KMS-11 (cell line): ENCODE results near the gene SPSB3.

ENCODE experiments used
- H2AFZ ChIP-seq: fragments of 200-600 bp; sonication (generic); 2 replicates; pipeline ENCODE4 v1.6.1; 2016; ENCODE audit warnings: antibody characterized with exemption, mixed run types, low read depth
- H3K27ac ChIP-seq: fragments of 200-600 bp; sonication (generic); 2 replicates; pipeline ENCODE4 v1.6.1; 2016; ENCODE audit warnings: mild to moderate bottlenecking, mixed run types
- H3K27me3 ChIP-seq: fragments of 200-600 bp; sonication (generic); 2 replicates; pipeline ENCODE4 v1.6.1; 2017; ENCODE audit warnings: mild to moderate bottlenecking, low read depth, mixed run types, moderate library complexity; ENCODE audit not compliant: insufficient read depth
- H3K36me3 ChIP-seq: fragments of 200-600 bp; sonication (generic); 2 replicates; pipeline ENCODE4 v1.6.1; 2017; ENCODE audit warnings: mild to moderate bottlenecking, mixed run types; ENCODE audit not compliant: insufficient read depth
- H3K4me1 ChIP-seq: fragments of 200-600 bp; sonication (generic); 2 replicates; pipeline ENCODE4 v1.6.1; 2016; ENCODE audit warnings: mild to moderate bottlenecking, low read depth, mixed run types; ENCODE audit not compliant: poor library complexity, severe bottlenecking
- H3K4me2 ChIP-seq: fragments of 200-600 bp; sonication (generic); 2 replicates; pipeline ENCODE4 v1.7.0; 2016; ENCODE audit warnings: mild to moderate bottlenecking, mixed run types
- H3K4me3 ChIP-seq: fragments of 200-600 bp; sonication (generic); IDR thresholded peaks from 2 replicates; pipeline ENCODE4 v1.6.1; 2017; ENCODE audit warnings: low read depth, low read length, mixed read lengths; ENCODE audit not compliant: insufficient read depth
- H3K79me2 ChIP-seq: fragments of 200-600 bp; sonication (generic); 2 replicates; pipeline ENCODE4 v1.6.1; 2016; ENCODE audit warnings: low read depth, mixed run types; ENCODE audit not compliant: insufficient read depth
- H3K9ac ChIP-seq: fragments of 200-600 bp; sonication (generic); 2 replicates; pipeline ENCODE4 v1.6.1; 2016; ENCODE audit warnings: mild to moderate bottlenecking, mixed run types
- H4K20me1 ChIP-seq: fragments of 200-600 bp; sonication (generic); 2 replicates; pipeline ENCODE4 v1.6.1; 2016; ENCODE audit warnings: mild to moderate bottlenecking, mixed run types; ENCODE audit not compliant: insufficient read depth
- CTCF ChIP-seq: fragments of 200-600 bp; sonication (generic); conservative IDR thresholded peaks from 2 replicates; pipeline ENCODE4 v1.6.1; 2017; ENCODE audit warnings: low read depth, mild to moderate bottlenecking, antibody characterized with exemption, low read length, moderate library complexity, mixed read lengths

Gene SPSB3

GRCh38 chr16:1772362-1772907 lies 9.9 kb downstream of the SPSB3 start, which contains the start of gene EME2:
Gene EME2 (plus strand): TSS chr16:1772810. CDS start chr16:1773228, 418 bp downstream.
- TF ChIP-seq CTCF = no peak; the same call in 1 of the 2 replicates
- Histone ChIP-seq H3K4me1 (peaks cover 19% of the 10 kb centered on the region), H4K20me1 (no peaks in the 10 kb centered on the region), H3K9ac (peak within 1 kb of the TSS; percentile 89), H3K4me2 (peak within 1 kb of the TSS; percentile 99), H2AFZ (peak within 1 kb of the TSS; percentile 67), H3K27me3 (no peaks in the 10 kb centered on the region), H3K4me3 (no peak within 1 kb of the TSS), H3K27ac (peak within 1 kb of the TSS; percentile 82), H3K36me3 (no peaks in the 10 kb centered on the region), H3K79me2 (peaks cover 41% of the 10 kb centered on the region)

- H3K27me3 ChIP-seq = no peaks in the 10 kb centered on the region
- peaks cover 19% of the 10 kb centered on the region for H3K4me1 ChIP-seq
- no peaks in the 10 kb centered on the region for H4K20me1 ChIP-seq
- H3K4me2 ChIP-seq = peak overlapping the region; percentile 91
- no peaks in the 10 kb centered on the region for H3K36me3 ChIP-seq
- H3K27ac ChIP-seq = peak overlapping the region; percentile 82
- H3K79me2 ChIP-seq = peaks cover 41% of the 10 kb centered on the region
- no peak for TF ChIP-seq CTCF
- H3K9ac ChIP-seq = peak overlapping the region; percentile 89
- H2AFZ ChIP-seq = peak overlapping the region; percentile 41; the same call in 1 of the 2 replicates
- H3K4me3 ChIP-seq = no peak overlapping the region
Measured at GRCh38 chr16:1771864-1772361, 10.5 kb downstream of the SPSB3 start.

- TF ChIP-seq CTCF = no peak
- peak within 1 kb of the TSS; percentile 82 for H3K27ac ChIP-seq
- H3K9ac ChIP-seq = peak within 1 kb of the TSS; percentile 89
- H3K4me3 ChIP-seq = no peak within 1 kb of the TSS
- H3K4me2 ChIP-seq = peak within 1 kb of the TSS; percentile 91
- H3K27me3 ChIP-seq = no peaks in the 10 kb centered on the region
- H3K79me2 ChIP-seq = peaks cover 41% of the 10 kb centered on the region
- H2AFZ ChIP-seq = peak within 1 kb of the TSS; percentile 41; the same call in 1 of the 2 replicates
- H4K20me1 ChIP-seq = no peaks in the 10 kb centered on the region
- no peaks in the 10 kb centered on the region for H3K36me3 ChIP-seq
- peaks cover 19% of the 10 kb centered on the region for H3K4me1 ChIP-seq
Measured at GRCh38 chr16:1771188-1771863, 11.0 kb downstream of the SPSB3 start, which contains the start of gene NME3. Gene NME3 (minus strand): TSS chr16:1771543. CDS start chr16:1771534, 9 bp downstream.

GRCh38 chr16:1770328-1771187 lies 11.8 kb downstream of the SPSB3 start:
- Histone ChIP-seq H3K4me1 (peaks cover 19% of the 10 kb centered on the region), H3K4me3 (no peak overlapping the region), H3K9ac (peak overlapping the region; percentile 89; the same call in 1 of the 2 replicates), H3K36me3 (no peaks in the 10 kb centered on the region), H4K20me1 (no peaks in the 10 kb centered on the region), H2AFZ (no peak overlapping the region), H3K79me2 (peaks cover 41% of the 10 kb centered on the region), H3K27ac (no peak overlapping the region; the same call in 1 of the 2 replicates), H3K27me3 (no peaks in the 10 kb centered on the region), H3K4me2 (peak overlapping the region; percentile 91)
- TF ChIP-seq CTCF = no peak
